MM.1S (cell line): ENCODE data around the gene EMSY.
"Not testable (repeated sequence)": the region's sequence is repeated elsewhere in the genome, so short reads cannot be mapped to it uniquely, and the experiment has no call there.

Source experiments
- CTCF ChIP-seq: fragments of 300-600 bp; sonication (generic); IDR thresholded peaks from 2 replicates; pipeline ENCODE4 v1.5.1; 2016; ENCODE audit warnings: antibody characterized with exemption, low read length, mixed read lengths
- EZH2 ChIP-seq: fragments of 300-600 bp; sonication (generic); optimal IDR thresholded peaks from 2 replicates; pipeline ENCODE3; 2017; ENCODE audit warnings: low read depth, mild to moderate bottlenecking, antibody characterized with exemption, low read length, mixed read lengths
- EZH2phosphoT487 ChIP-seq: fragments of 300-600 bp; sonication (generic); IDR thresholded peaks from 2 replicates; pipeline ENCODE4 v1.6.1; 2018; ENCODE audit warnings: antibody characterized with exemption, low read length

DNA sequence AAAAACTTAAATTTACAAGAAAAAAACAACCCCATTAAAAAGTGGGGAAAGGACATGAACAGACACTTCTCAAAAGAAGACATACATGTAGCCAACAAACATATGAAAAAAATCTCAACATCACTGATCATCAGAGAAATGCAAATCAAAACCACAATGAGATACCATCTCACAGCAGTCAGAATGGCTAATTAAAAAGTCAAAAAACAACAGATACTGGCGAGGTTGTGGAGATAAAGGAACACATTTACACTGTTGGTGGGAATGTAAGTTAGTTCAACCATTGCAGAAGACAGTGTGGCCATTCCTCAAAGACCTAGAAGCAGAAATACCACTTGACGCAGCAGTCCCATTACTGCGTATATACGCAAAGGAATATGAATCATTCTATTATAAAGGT, 150.3 kb downstream of the EMSY start:
- not testable (repeated sequence) for TF ChIP-seq CTCF, EZH2, EZH2phosphoT487
